Mesothelial cell of epicardium (in vitro differentiated cells): ENCODE data around the gene PLXDC2. TPM values are rescaled to one million over a fixed set of nuclear protein-coding genes. Genes with fewer than 3 reads are reported as not detected.

Source experiments
- DNase-seq, 2 experiments: peaks; one replicate each; pipeline ENCODE4 v3.0.0; 2021; ENCODE audit warnings: low spot score in 2 of 2; ENCODE audit not compliant: unreplicated experiment in 2 of 2
- H3K27ac Mint-ChIP-seq: 2 replicates; pipeline ENCODE4 v1.8.0; 2021; ENCODE audit warnings: mixed read lengths
- H3K27me3 Mint-ChIP-seq: 2 replicates; pipeline ENCODE4 v1.8.0; 2021; ENCODE audit warnings: low read depth, mixed read lengths
- H3K36me3 Mint-ChIP-seq: 2 replicates; pipeline ENCODE4 v1.8.0; 2021; ENCODE audit warnings: mixed read lengths
- H3K4me1 Mint-ChIP-seq: 2 replicates; pipeline ENCODE4 v1.8.0; 2021; ENCODE audit warnings: mixed read lengths
- H3K4me3 Mint-ChIP-seq: 2 replicates; pipeline ENCODE4 v1.8.0; 2021; ENCODE audit warnings: mild to moderate bottlenecking, moderate library complexity, mixed read lengths
- H3K9me3 Mint-ChIP-seq: 2 replicates; pipeline ENCODE4 v1.8.0; 2021; ENCODE audit warnings: mixed read lengths
- CTCF ChIP-seq: fragments of 200-600 bp; sonication (generic); IDR thresholded peaks from one replicate; pipeline ENCODE4 v1.5.0; 2021; ENCODE audit warnings: antibody characterized with exemption; ENCODE audit not compliant: unreplicated experiment
- total RNA-seq: library from RNA; stranded (reverse); gene quantifications from 3 replicates; pipeline ENCODE4 v1.2.1, GENCODE V29; 2021

PLXDC2 gene
- total RNA-seq, 1 donor from 2014 or later, result 60.0 TPM

GRCh38 chr10:20234579-20234978, 418.3 kb downstream of the PLXDC2 start:
- Mint-ChIP-seq H3K27ac (no peak overlapping the region), H3K4me1 (no peaks in the 10 kb centered on the region)

GRCh38 chr10:20237091-20237570, 420.9 kb downstream of the PLXDC2 start:
- Mint-ChIP-seq H3K27ac (no peak overlapping the region), H3K27me3 (no peaks in the 10 kb centered on the region), H3K4me1 (no peaks in the 10 kb centered on the region), H3K36me3 (peaks cover 9% of the 10 kb centered on the region), H3K4me3 (no peak overlapping the region), H3K9me3 (no peaks in the 10 kb centered on the region)
- DNase-seq, result no peak
- no peak for TF ChIP-seq CTCF

More at GRCh38 chr10:20234579-20234978, 418.3 kb downstream of the PLXDC2 start:
- no peak overlapping the region for H3K4me3 Mint-ChIP-seq
- DNase-seq, result no peak
- H3K9me3 Mint-ChIP-seq, result no peaks in the 10 kb centered on the region
- TF ChIP-seq CTCF, result no peak
- H3K27me3 Mint-ChIP-seq, result no peaks in the 10 kb centered on the region
- peaks cover 7% of the 10 kb centered on the region for H3K36me3 Mint-ChIP-seq

- no peak overlapping the region for H3K27ac Mint-ChIP-seq
- no peak for TF ChIP-seq CTCF
- no peaks in the 10 kb centered on the region for H3K9me3 Mint-ChIP-seq
- DNase-seq, result no peak
- no peak overlapping the region for H3K4me3 Mint-ChIP-seq
- H3K4me1 Mint-ChIP-seq, result no peaks in the 10 kb centered on the region
- H3K27me3 Mint-ChIP-seq, result no peaks in the 10 kb centered on the region
- H3K36me3 Mint-ChIP-seq, result peaks cover 9% of the 10 kb centered on the region
Measured at GRCh38 chr10:20237586-20237985, 421.4 kb downstream of the PLXDC2 start.

GRCh38 chr10:20240643-20241042, 424.4 kb downstream of the PLXDC2 start:
- no peak for TF ChIP-seq CTCF
- no peaks in the 10 kb centered on the region for H3K27me3 Mint-ChIP-seq
- H3K4me3 Mint-ChIP-seq, result no peak overlapping the region
- H3K27ac Mint-ChIP-seq, result no peak overlapping the region
- H3K4me1 Mint-ChIP-seq, result no peaks in the 10 kb centered on the region
- peaks cover 19% of the 10 kb centered on the region for H3K36me3 Mint-ChIP-seq
- DNase-seq, result no peak
- H3K9me3 Mint-ChIP-seq, result no peaks in the 10 kb centered on the region

GRCh38 chr10:20247454-20247853, 431.2 kb downstream of the PLXDC2 start:
- no peaks in the 10 kb centered on the region for H3K27me3 Mint-ChIP-seq
- no peak for DNase-seq
- H3K36me3 Mint-ChIP-seq, result peaks cover 32% of the 10 kb centered on the region
- no peaks in the 10 kb centered on the region for H3K9me3 Mint-ChIP-seq
- H3K4me1 Mint-ChIP-seq, result peaks cover 16% of the 10 kb centered on the region
- no peak for TF ChIP-seq CTCF
- H3K27ac Mint-ChIP-seq, result peak overlapping the region; percentile 77
- H3K4me3 Mint-ChIP-seq, result no peak overlapping the region
